GM10266 (cell line): ENCODE measurements around the gene EIF2B2.

Experiments used
- DNase-seq: peaks from one replicate; pipeline ENCODE4 v3.0.0; 2012; ENCODE audit errors: extremely low spot score
- CTCF ChIP-seq: IDR thresholded peaks from 2 replicates; pipeline ENCODE4 v1.5.1; 2012; ENCODE audit warnings: mild to moderate bottlenecking, low read depth; ENCODE audit not compliant: control insufficient read depth, insufficient read depth; ENCODE audit errors: missing control alignments

The EIF2B2 gene

GRCh38 chr14:74981833-74982232 lies 20.9 kb upstream of the EIF2B2 start:
- TF ChIP-seq CTCF = no peak
- no peak for DNase-seq

GRCh38 chr14:74982661-74983060 lies 20.1 kb upstream of the EIF2B2 start:
- peak; percentile 56 for DNase-seq
- TF ChIP-seq CTCF = no peak

GRCh38 chr14:74983343-74983742 lies 19.4 kb upstream of the EIF2B2 start:
- no peak for DNase-seq
- TF ChIP-seq CTCF = no peak

- no peak for TF ChIP-seq CTCF
- DNase-seq = no peak
Measured at GRCh38 chr14:74984236-74985027, 18.3 kb upstream of the EIF2B2 start.

- TF ChIP-seq CTCF = no peak
- no peak for DNase-seq
Measured at GRCh38 chr14:74985028-74985310, 17.8 kb upstream of the EIF2B2 start.

- DNase-seq = no peak
- no peak for TF ChIP-seq CTCF
Measured at GRCh38 chr14:74985806-74986205, 16.9 kb upstream of the EIF2B2 start.

GRCh38 chr14:74988131-74988530 lies 14.6 kb upstream of the EIF2B2 start:
- TF ChIP-seq CTCF = no peak
- no peak for DNase-seq
